Heart left ventricle (tissue), 13 donors: ENCODE data around the gene RTN3.

Experiments used
- POLR2A ChIP-seq, 2 donors: fragments of 450-650 bp; IDR thresholded peaks; one replicate each; pipeline ENCODE4 v1.6.1; 2017; ENCODE audit warnings: antibody characterized with exemption in 2 of 2, mild to moderate bottlenecking in 2 of 2, moderate library complexity in 2 of 2
- TF ChIP-seq, protein P1 (sequence below), 12 donors: fragments of 200-600 bp; sonication (generic) in 4 of 12; IDR thresholded peaks; one replicate each; pipeline versions ENCODE4 v1.5.0 to v1.8.0; 2018 to 2022; ENCODE audit warnings: antibody characterized with exemption in 12 of 12, mild to moderate bottlenecking in 5 of 12
- donor health status: ischemic (EF 13 %, LVEDD 7.1; RV severe dilation, severe dysfunction).
- donor health status: DM: no; HTN: yes; CAD: no.
- donor health status: DM: no; HTN: no; CAD: no.
- donor health status: ischemic (EF 25% LVEDD 6.9; RV normal size, moderate dysfunction).
- donor health status: ischemic (EF 25% LVEDD 5.7; RV mildly dilated, moderate dysfunction).
- donor health status: ischemic (EF 35%, LVEDD 5.7; RV mildly dilated, moderate dysfunction).
- donor health status: nonischemic (EF 11% LVEDD 7.7; RV severe dilation, severe dysfunction).
- donor health status: DM: yes; HTN: yes; CAD: no.
- donor health status: PGD.
- donor health status: ischemic (EF 29% LVEDD 5.4; RV normal size, mild dysfunction).
- donor health status: nonischemic (EF 23%, LVEDD 6.1; RV moderate dilation, normal function).

DNA sequence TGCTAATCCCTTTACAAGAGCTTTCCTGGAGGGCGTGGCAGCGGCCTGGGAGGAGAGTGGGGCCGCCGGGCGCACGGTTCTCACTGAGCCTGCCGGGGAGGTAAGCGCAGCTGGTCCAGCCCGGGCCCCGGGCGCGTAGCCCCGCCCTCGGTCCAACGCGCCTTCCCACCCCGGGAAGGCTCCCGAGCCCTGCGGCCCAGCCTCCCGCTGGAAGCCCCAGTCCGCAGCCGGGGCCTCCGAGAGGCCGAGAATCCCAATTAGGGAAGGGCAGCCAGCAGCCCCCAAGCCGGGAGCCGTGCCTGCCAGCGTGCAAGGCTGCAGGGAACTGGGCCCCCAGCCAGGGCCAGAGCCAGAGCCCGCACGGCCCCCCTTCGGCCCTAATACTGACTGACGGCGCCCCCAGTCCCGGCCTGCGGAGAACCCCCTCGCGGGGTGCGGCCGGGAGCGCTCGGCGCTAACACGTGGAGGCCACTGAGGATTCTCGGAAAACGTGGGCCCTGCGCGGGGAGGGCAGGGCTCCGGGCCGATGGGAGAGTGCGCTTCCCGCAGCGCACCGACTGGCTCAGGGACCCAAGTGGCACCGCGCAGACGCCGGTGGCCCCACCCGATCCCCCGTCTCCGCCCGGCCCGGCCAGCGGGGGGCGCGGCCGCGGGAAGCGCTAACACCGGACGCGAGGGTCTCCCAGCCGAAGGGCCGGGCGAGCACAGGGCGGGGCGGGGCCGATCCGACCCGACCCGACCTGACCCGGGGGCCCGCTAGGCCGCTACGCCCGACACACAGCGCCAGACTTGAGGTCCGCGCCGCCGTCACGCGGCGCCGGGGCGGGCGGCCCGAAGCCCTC, 81.6 kb downstream of the RTN3 start:
- TF ChIP-seq, protein P1, sequence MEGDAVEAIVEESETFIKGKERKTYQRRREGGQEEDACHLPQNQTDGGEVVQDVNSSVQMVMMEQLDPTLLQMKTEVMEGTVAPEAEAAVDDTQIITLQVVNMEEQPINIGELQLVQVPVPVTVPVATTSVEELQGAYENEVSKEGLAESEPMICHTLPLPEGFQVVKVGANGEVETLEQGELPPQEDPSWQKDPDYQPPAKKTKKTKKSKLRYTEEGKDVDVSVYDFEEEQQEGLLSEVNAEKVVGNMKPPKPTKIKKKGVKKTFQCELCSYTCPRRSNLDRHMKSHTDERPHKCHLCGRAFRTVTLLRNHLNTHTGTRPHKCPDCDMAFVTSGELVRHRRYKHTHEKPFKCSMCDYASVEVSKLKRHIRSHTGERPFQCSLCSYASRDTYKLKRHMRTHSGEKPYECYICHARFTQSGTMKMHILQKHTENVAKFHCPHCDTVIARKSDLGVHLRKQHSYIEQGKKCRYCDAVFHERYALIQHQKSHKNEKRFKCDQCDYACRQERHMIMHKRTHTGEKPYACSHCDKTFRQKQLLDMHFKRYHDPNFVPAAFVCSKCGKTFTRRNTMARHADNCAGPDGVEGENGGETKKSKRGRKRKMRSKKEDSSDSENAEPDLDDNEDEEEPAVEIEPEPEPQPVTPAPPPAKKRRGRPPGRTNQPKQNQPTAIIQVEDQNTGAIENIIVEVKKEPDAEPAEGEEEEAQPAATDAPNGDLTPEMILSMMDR (IDR thresholded peaks at IDR 0.05), result peak in 4 of 12 donors; percentile 33 to 51 (median 38)
- no peak for TF ChIP-seq POLR2A (IDR thresholded peaks at IDR 0.05)
